H1 (cell line): ENCODE data around the gene WDR76. TPM values are rescaled to one million over a fixed set of nuclear protein-coding genes. Genes with fewer than 3 reads are reported as not detected.

ENCODE experiments used
- CHD2 ChIP-seq: IDR thresholded peaks from 2 replicates; pipeline ENCODE4 v1.6.1; 2012; ENCODE audit warnings: low read length, improper control_type of control experiment
- FOSL1 ChIP-seq: IDR thresholded peaks from 2 replicates; pipeline ENCODE4 v1.6.1; 2011; ENCODE audit warnings: mild to moderate bottlenecking, low read depth, low read length, moderate library complexity; ENCODE audit not compliant: insufficient read depth
- HDAC2 ChIP-seq, 2 experiments: fragments of 300-600 bp in 1 of 2; sonication (generic) in 1 of 2; IDR thresholded peaks; 2 replicates each; pipeline ENCODE4 v1.6.1; 2011 to 2012; ENCODE audit warnings: low read depth in 2 of 2, low read length in 2 of 2, mild to moderate bottlenecking in 2 of 2, moderate library complexity in 2 of 2, borderline replicate concordance in 1 of 2, inconsistent platforms in 1 of 2
- JUN ChIP-seq: IDR thresholded peaks from 2 replicates; pipeline ENCODE4 v1.6.1; 2011; ENCODE audit warnings: low read depth, mild to moderate bottlenecking, improper control_type of control experiment, low read length
- RNF2 ChIP-seq: fragments of 200-900, 300-1000 bp; sonication (generic); IDR thresholded peaks from 2 replicates; pipeline ENCODE4 v1.7.1; 2016; ENCODE audit warnings: borderline replicate concordance, low read depth, mild to moderate bottlenecking, antibody characterized with exemption, low read length; ENCODE audit not compliant: poor library complexity, severe bottlenecking; ENCODE audit errors: missing control alignments
- SUZ12 ChIP-seq: fragments of 200-600 bp; sonication (generic); IDR thresholded peaks from 2 replicates; pipeline ENCODE4 v1.6.1; 2012; ENCODE audit warnings: mild to moderate bottlenecking, inconsistent platforms, low read length, moderate library complexity, mixed read lengths
- TEAD4 ChIP-seq: IDR thresholded peaks from 2 replicates; pipeline ENCODE4 v1.6.1; 2012; ENCODE audit warnings: low read depth, low read length, inconsistent platforms, mixed read lengths
- polyA plus RNA-seq, 7 experiments: library from polyadenylated mRNA; depleted of rRNA in 3 of 7; stranded (reverse) in 5 of 7; unstranded in 2 of 7; fragments of >200 nt in 5 of 7; fragments of 200-250 nt in 2 of 7; gene quantifications; 1 replicate in 5 of 7; 2 replicates in 1 of 7; 4 replicates in 1 of 7; pipeline versions ENCODE4 v1.2.1 to v1.2.3, GENCODE V29; 2011 to 2013; ENCODE audit warnings: missing spikeins in 2 of 7, mixed read lengths in 2 of 7
- total RNA-seq: library from RNA; stranded (reverse); fragmentation: NEBNext Ultra II Directional; extraction: Animal tissue kit (Norgen Biotek cat#: 25700); gene quantifications from 2 replicates; pipeline ENCODE4 v1.2.1, GENCODE V29; 2021
- TF ChIP-seq, protein P1 (sequence below): IDR thresholded peaks from 2 replicates; pipeline ENCODE4 v1.6.1; 2011; ENCODE audit warnings: low read depth, mild to moderate bottlenecking, low read length; ENCODE audit not compliant: insufficient read depth
- TF ChIP-seq, protein P2 (sequence below), 3 experiments: IDR thresholded peaks; 1 replicate in 2 of 3; 2 replicates in 1 of 3; pipeline versions ENCODE4 v1.5.1 to v1.6.1; 2011; ENCODE audit warnings: low read length in 3 of 3, mild to moderate bottlenecking in 3 of 3, inconsistent platforms in 2 of 3, low read depth in 1 of 3, moderate library complexity in 1 of 3; ENCODE audit not compliant: insufficient read depth in 1 of 3; ENCODE audit errors: control extremely low read depth in 1 of 3

WDR76 gene
- total and polyA plus RNA-seq, 2 of the 8 experiments (the other 6 are each of a cell fraction or from before 2014, with no cell fraction given), result 4.1 to 18.9 TPM

DNA sequence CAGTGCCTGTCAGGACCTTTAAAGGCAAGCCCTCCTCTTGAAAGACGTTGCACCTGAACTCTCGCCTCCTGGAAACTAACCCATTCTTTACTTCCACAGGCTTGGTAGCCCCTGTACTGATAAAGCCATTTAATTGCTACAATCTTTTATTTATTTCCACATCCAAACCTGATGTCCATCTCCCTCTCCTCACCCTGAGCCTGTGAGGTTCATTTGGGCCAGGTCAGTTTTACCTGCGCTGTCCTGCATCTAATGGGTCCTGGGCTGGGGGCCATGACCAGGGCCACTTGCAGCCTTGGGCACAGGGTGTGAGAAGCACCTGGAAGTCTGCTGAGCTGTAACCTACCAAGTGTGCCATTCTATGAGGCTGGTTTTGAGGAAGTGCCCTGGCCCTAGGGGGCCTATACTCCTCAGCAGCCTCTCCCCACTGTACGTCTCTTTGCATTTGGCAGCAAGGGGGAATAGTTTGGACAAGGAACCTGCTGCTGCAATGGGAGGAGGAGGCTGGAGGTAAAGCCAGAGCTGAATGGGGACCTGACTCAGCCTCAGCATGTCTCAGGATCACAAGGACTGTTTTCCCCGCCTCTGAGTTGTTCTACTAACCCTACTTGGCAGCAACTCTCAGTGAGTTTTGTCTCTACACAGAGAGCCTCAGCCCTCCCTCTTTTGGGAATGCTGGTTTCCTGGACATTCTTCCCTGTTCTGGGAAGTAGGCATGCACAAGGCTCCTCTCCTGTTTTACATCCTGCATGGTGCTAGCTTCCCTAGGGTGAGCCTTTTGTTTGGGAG, 53.8 kb downstream of the WDR76 start (continued):
- no peak for TF ChIP-seq SUZ12
- TF ChIP-seq RNF2, result no peak
- TF ChIP-seq, protein P1, sequence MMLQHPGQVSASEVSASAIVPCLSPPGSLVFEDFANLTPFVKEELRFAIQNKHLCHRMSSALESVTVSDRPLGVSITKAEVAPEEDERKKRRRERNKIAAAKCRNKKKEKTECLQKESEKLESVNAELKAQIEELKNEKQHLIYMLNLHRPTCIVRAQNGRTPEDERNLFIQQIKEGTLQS, result no peak
- TF ChIP-seq FOSL1, result no peak
- TF ChIP-seq CHD2, result no peak
- TF ChIP-seq, protein P2, sequence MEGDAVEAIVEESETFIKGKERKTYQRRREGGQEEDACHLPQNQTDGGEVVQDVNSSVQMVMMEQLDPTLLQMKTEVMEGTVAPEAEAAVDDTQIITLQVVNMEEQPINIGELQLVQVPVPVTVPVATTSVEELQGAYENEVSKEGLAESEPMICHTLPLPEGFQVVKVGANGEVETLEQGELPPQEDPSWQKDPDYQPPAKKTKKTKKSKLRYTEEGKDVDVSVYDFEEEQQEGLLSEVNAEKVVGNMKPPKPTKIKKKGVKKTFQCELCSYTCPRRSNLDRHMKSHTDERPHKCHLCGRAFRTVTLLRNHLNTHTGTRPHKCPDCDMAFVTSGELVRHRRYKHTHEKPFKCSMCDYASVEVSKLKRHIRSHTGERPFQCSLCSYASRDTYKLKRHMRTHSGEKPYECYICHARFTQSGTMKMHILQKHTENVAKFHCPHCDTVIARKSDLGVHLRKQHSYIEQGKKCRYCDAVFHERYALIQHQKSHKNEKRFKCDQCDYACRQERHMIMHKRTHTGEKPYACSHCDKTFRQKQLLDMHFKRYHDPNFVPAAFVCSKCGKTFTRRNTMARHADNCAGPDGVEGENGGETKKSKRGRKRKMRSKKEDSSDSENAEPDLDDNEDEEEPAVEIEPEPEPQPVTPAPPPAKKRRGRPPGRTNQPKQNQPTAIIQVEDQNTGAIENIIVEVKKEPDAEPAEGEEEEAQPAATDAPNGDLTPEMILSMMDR (IDR thresholded peaks at IDR 0.05; ENCODE audit: control extremely low read depth in 1 of 3, insufficient read depth in 1 of 3, low read depth in 1 of 3, low read length in 3 of 3), result no peak
- no peak for TF ChIP-seq JUN
- TF ChIP-seq TEAD4, result no peak
- TF ChIP-seq HDAC2 (IDR thresholded peaks at IDR 0.05; ENCODE audit: borderline replicate concordance in 1 of 2, low read depth in 2 of 2, low read length in 2 of 2), result no peak
